Stomach (tissue), 9 donors: ENCODE data around the gene MDFI. TPM values are rescaled to one million over a fixed set of nuclear protein-coding genes. Genes with fewer than 3 reads are reported as not detected.

Experiments
- DNase-seq, 2 donors: peaks; one replicate each; pipeline versions ENCODE4 v3.0.0 to v3.0.0-alpha.2; 2013 to 2019
- H3K27ac ChIP-seq, 5 donors: fragments of 200-600 bp in 4 of 5; sonication (generic) in 4 of 5; one replicate each; pipeline ENCODE4 v1.5.1; 2013 to 2019; ENCODE audit warnings: mild to moderate bottlenecking in 1 of 5, moderate library complexity in 1 of 5
- H3K27me3 ChIP-seq, 3 donors: fragments of 200-600 bp; sonication (generic); one replicate each; pipeline ENCODE4 v1.5.1; 2017 to 2019; ENCODE audit warnings: mixed run types in 1 of 3
- H3K36me3 ChIP-seq, 4 donors: fragments of 200-600 bp; sonication (generic); 1 replicate in 3 of 4; 2 replicates in 1 of 4; pipeline ENCODE4 v1.5.1; 2016 to 2019
- H3K4me1 ChIP-seq, 4 donors: fragments of 200-600 bp; sonication (generic); one replicate each; pipeline ENCODE4 v1.5.1; 2016 to 2019
- H3K4me3 ChIP-seq, 4 donors: fragments of 200-600 bp; sonication (generic) in 3 of 4; one replicate each; pipeline ENCODE4 v1.5.1; 2016 to 2019; ENCODE audit warnings: mild to moderate bottlenecking in 1 of 4
- H3K9me3 ChIP-seq, 4 donors: fragments of 200-600 bp; sonication (generic); one replicate each; pipeline ENCODE4 v1.5.1; 2016 to 2019
- CTCF ChIP-seq, 7 experiments: fragments of 450-650 bp in 4 of 7; fragments of 200-600 bp in 3 of 7; sonication (generic) in 3 of 7; IDR thresholded peaks; one replicate each; pipeline ENCODE4 v1.5.1; 2016 to 2019; ENCODE audit warnings: antibody characterized with exemption in 7 of 7, control low read depth in 2 of 7, mild to moderate bottlenecking in 1 of 7
- EP300 ChIP-seq: sonication (generic); formaldehyde crosslinking; IDR thresholded peaks from one replicate; pipeline ENCODE4 v1.6.1; 2017; ENCODE audit warnings: antibody characterized with exemption
- POLR2A ChIP-seq, 4 donors: fragments of 450-650 bp; IDR thresholded peaks; one replicate each; pipeline ENCODE4 v1.6.1; 2016; ENCODE audit warnings: antibody characterized with exemption in 4 of 4, control low read depth in 2 of 4, mild to moderate bottlenecking in 1 of 4, moderate library complexity in 1 of 4
- POLR2AphosphoS5 ChIP-seq, 3 donors: sonication (generic); formaldehyde crosslinking; IDR thresholded peaks; one replicate each; pipeline ENCODE4 v1.6.1; 2016; ENCODE audit warnings: antibody characterized with exemption in 3 of 3
- WGBS, 5 donors: extraction: QIAGEN DNeasy Blood & Tissue Kit in 3 of 5; methylation state at CpG; one replicate each; pipeline versions ENCODE4 v1.1.5 to v1.1.7; 2013 to 2018; 5-methylcytosine and 5-hydroxymethylcytosine counted together
- intact Hi-C: fragments of 100-400 bp; cut with DNase I; formaldehyde crosslinking; loops from one replicate; pipeline ENCODE4 v1.15.1; 2023; ENCODE audit warnings: low total_unique reads
- polyA plus RNA-seq, 3 donors: library from polyadenylated mRNA; stranded (reverse); fragments of 200-250 nt; gene quantifications; one replicate each; pipeline ENCODE4 v1.2.3, GENCODE V29; 2013
- total RNA-seq, 5 donors: library from RNA; depleted of rRNA; stranded (reverse); fragments of >200 nt; gene quantifications; one replicate each; pipeline versions ENCODE4 v1.1.0 to v1.2.3, GENCODE V29; 2014 to 2016
- donor health status: healthy with polysubstance abuse.
- donor health status: Bipolar disorder and iron deficiency.
- donor health status: healthy.

MDFI gene
- total and polyA plus RNA-seq, 8 donors: 3.7 to 17.2 (median 8.3) TPM; not detected in 1

- WGBS, 5 donors: 36 to 52% (median 47%) methylated on average over 5 of the region's 5 CpGs
- Histone ChIP-seq H3K4me3 (no peak overlapping the region), H3K9me3 (no peaks in the 10 kb centered on the region), H3K4me1 (peaks cover 11 to 38% (median 37%) of the 10 kb centered on the region in 4 donors), H3K36me3 (peaks cover 24 to 72% (median 71%) of the 10 kb centered on the region in 4 donors), H3K27ac (peak overlapping the region; percentile 13 to 62 (median 20)), H3K27me3 (no peaks in the 10 kb centered on the region)
- intact Hi-C loops: no loop called here
- TF ChIP-seq POLR2A (IDR thresholded peaks at IDR 0.05) (no peak), CTCF (IDR thresholded peaks at IDR 0.05) (no peak), EP300 (no peak), POLR2AphosphoS5 (IDR thresholded peaks at IDR 0.05) (no peak)
- DNase-seq: peak in 1 of 2 donors; percentile 48
Measured at GRCh38 chr6:41688256-41688965, 50.1 kb downstream of the MDFI start.

GRCh38 chr6:41689171-41690008, 51.1 kb downstream of the MDFI start:
- no peaks in the 10 kb centered on the region for H3K27me3 ChIP-seq
- H3K27ac ChIP-seq: peak overlapping the region in 2 of 5 donors; percentile 13 to 62
- H3K9me3 ChIP-seq: no peaks in the 10 kb centered on the region
- no peak overlapping the region for H3K4me3 ChIP-seq
- intact Hi-C loops: no loop called here
- DNase-seq: peak in 1 of 2 donors; percentile 65
- WGBS, 5 donors: 65 to 77% (median 71%) methylated on average over 9 of the region's 9 CpGs
- H3K36me3 ChIP-seq: peaks cover 24 to 67% (median 67%) of the 10 kb centered on the region in 4 donors
- H3K4me1 ChIP-seq: peaks cover 8 to 39% (median 36%) of the 10 kb centered on the region in 4 donors
- TF ChIP-seq POLR2A (IDR thresholded peaks at IDR 0.05) (no peak), EP300 (no peak), CTCF (IDR thresholded peaks at IDR 0.05) (no peak), POLR2AphosphoS5 (IDR thresholded peaks at IDR 0.05) (no peak)

GRCh38 chr6:41690541-41691330, 52.5 kb downstream of the MDFI start:
- no peak for DNase-seq
- WGBS, 5 donors: 94 to 98% (median 97%) methylated on average over 21 to 25 of the region's 25 CpGs
- intact Hi-C loops: no loop called here
- Histone ChIP-seq H3K4me1 (peaks cover 8 to 43% (median 36%) of the 10 kb centered on the region in 4 donors), H3K36me3 (peaks cover 19 to 54% (median 54%) of the 10 kb centered on the region in 4 donors), H3K27me3 (no peaks in the 10 kb centered on the region), H3K9me3 (no peaks in the 10 kb centered on the region), H3K27ac (no peak overlapping the region), H3K4me3 (no peak overlapping the region)
- no peak for TF ChIP-seq POLR2A (IDR thresholded peaks at IDR 0.05)
- TF ChIP-seq CTCF (IDR thresholded peaks at IDR 0.05): no peak
- TF ChIP-seq EP300: no peak
- TF ChIP-seq POLR2AphosphoS5 (IDR thresholded peaks at IDR 0.05): no peak
